Measurements from ENCODE around the gene AP3S1. TPM values are rescaled to one million over a fixed set of nuclear protein-coding genes. Genes with fewer than 3 reads are reported as not detected.

The AP3S1 gene
- 10 to 100 TPM; 27.8 to 51.0 (median 40.4) TPM for total RNA-seq
- long read RNA-seq, transcript AP3S1-201 (6 exons, 1,730 nt): major isoform, 12 of 13 reads
- long read RNA-seq, partial matches to known transcripts: 0 of 13 reads
- long read RNA-seq, other reads (novel, unspliced or antisense): 1 of 13 reads

DNA sequence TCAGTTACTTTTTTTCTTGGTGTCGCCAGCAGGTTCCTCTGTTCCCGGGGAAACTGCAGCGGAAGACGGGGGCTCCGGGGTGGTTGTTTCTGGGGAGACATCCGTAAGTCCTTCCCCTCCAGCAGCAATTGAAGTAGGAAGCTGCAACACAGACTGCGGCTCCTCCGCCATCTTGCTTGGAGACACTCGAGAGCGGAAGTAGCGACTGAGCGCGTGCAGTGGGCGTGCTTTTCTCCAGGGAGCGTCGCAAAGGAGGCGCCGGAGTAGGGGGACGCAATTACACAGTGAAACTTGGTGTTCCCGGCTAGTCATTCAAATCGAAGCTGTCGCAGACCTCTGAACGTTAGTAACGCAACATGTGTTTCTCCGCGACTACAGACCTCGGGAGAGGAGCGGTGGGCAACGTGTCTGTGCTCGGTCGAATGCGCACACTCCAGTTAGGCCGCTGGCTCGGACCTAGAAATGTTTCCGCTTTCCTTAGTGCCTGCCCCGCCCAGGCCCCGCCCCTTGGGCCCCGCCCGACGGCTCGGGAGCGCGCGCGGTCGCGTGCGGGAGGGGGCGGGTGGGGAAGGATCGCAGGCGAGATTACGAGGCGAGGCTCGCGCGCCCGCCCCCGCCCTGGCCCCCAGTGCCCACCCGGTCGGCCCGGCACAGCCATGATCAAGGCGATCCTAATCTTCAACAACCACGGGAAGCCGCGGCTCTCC, at the start of gene AP3S1, which contains the start of gene ATG12:
TSS of gene AP3S1 (plus strand) at position 554 of the 707 bp plus-strand sequence. CDS start at position 657, 103 bp downstream.
TSS of gene ATG12 (minus strand) at position 184 of the 707 bp plus-strand sequence. CDS start at position 171, 13 bp downstream.
- Histone ChIP-seq H3K4me3 (peak within 1 kb of the TSS; percentile 79 to 91 (median 90)), H3K27ac (peak within 1 kb of the TSS; percentile 91 to 94 (median 93)), H3K36me3 (peaks cover 0 to 11% (median 5%) of the 10 kb centered on the region in 4 donors), H3K9me3 (no peaks in the 10 kb centered on the region), H3K27me3 (no peaks in the 10 kb centered on the region), H3K4me1 (peaks cover 0 to 45% (median 6%) of the 10 kb centered on the region in 4 donors)
- ATAC-seq: peak; percentile 89 to 95 (median 92)
- intact Hi-C loops (cut with DNase I): no loop called here
- peak; percentile 93 to 95 (median 94) for DNase-seq
- TF ChIP-seq, protein P1, sequence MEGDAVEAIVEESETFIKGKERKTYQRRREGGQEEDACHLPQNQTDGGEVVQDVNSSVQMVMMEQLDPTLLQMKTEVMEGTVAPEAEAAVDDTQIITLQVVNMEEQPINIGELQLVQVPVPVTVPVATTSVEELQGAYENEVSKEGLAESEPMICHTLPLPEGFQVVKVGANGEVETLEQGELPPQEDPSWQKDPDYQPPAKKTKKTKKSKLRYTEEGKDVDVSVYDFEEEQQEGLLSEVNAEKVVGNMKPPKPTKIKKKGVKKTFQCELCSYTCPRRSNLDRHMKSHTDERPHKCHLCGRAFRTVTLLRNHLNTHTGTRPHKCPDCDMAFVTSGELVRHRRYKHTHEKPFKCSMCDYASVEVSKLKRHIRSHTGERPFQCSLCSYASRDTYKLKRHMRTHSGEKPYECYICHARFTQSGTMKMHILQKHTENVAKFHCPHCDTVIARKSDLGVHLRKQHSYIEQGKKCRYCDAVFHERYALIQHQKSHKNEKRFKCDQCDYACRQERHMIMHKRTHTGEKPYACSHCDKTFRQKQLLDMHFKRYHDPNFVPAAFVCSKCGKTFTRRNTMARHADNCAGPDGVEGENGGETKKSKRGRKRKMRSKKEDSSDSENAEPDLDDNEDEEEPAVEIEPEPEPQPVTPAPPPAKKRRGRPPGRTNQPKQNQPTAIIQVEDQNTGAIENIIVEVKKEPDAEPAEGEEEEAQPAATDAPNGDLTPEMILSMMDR (IDR thresholded peaks at IDR 0.05): peak in 1 of 4 donors; percentile 4
- TF ChIP-seq POLR2A (IDR thresholded peaks at IDR 0.05): peak; percentile 92
- 0% methylated on average over 23 of the region's 65 CpGs for WGBS (ENCODE audit: insufficient coverage, low coverage, low lambda C conversion rate, missing lambda C conversion rate)

DNA sequence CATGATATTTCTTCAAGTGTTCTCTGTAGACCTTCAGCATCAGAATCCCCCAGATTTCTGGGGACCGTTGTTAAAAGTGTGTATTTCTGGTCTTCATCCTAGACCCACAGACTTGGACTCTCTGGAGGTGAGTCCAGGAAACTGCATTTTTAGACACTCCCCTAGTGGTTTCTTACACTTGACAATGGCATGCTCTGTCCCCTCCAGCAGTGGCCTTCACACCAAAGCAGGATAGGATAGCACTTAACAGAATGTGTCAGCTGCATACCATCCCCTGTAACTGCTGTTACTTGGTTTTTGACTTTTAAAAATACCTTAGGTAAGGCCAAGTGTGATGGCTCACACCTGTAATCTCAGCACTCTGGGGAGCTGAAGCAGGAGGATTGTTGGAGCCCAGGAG, 46.0 kb upstream of the AP3S1 start:
- DNase-seq: no peak
- no peak for ATAC-seq
- Histone ChIP-seq H3K4me3 (no peak overlapping the region), H3K4me1 (peaks cover 0 to 43% (median 16%) of the 10 kb centered on the region in 4 donors), H3K27me3 (no peaks in the 10 kb centered on the region), H3K27ac (peak overlapping the region in 1 of 3 donors; percentile 89), H3K36me3 (no peaks in the 10 kb centered on the region), H3K9me3 (no peaks in the 10 kb centered on the region)
- WGBS (ENCODE audit: insufficient coverage, low coverage, low lambda C conversion rate, missing lambda C conversion rate): 100% methylated on average over 1 of the region's 1 CpG
- intact Hi-C loops (cut with DNase I): no loop called here
- no peak for TF ChIP-seq POLR2A (IDR thresholded peaks at IDR 0.05)
- TF ChIP-seq, protein P1 (IDR thresholded peaks at IDR 0.05): no peak

- Histone ChIP-seq H3K36me3 (no peaks in the 10 kb centered on the region), H3K4me3 (no peak overlapping the region), H3K4me1 (peaks cover 0 to 50% (median 20%) of the 10 kb centered on the region in 4 donors), H3K9me3 (no peaks in the 10 kb centered on the region), H3K27ac (peak overlapping the region; percentile 17 to 89 (median 70)), H3K27me3 (no peaks in the 10 kb centered on the region)
- ATAC-seq (peak; percentile 64 to 71 (median 67)), DNase-seq (peak in 2 of 3 donors; percentile 66 to 74)
- WGBS (ENCODE audit: insufficient coverage, low coverage, low lambda C conversion rate, missing lambda C conversion rate): 19% methylated on average over 3 of the region's 3 CpGs
- intact Hi-C loops (cut with DNase I): no loop called here
- TF ChIP-seq POLR2A (IDR thresholded peaks at IDR 0.05): no peak
- TF ChIP-seq, protein P1 (IDR thresholded peaks at IDR 0.05): no peak
Measured at GRCh38 chr5:115796656-115797055, 45.1 kb upstream of the AP3S1 start.

DNA sequence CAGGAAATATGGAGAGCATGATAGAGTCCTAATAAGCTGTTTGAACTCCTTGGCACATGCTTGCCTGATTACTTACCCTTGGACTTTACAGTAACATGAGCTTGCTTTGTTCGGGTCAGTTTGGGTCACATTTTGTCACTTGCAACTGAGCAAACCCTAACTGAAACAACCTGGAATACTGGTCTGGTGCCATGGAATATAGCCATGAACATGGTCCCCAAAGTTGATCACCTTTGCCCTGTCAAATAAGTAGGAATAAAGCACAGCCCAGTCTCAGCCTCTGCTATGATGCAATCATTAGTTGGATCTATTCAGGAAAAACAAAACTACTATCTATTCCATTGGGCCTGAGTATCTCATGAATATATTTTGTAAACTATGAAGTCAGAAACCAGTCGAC, 43.5 kb upstream of the AP3S1 start:
- DNase-seq: peak in 1 of 3 donors; percentile 86
- ATAC-seq: peak; percentile 62 to 84 (median 74)
- H3K4me1 ChIP-seq: peaks cover 0 to 66% (median 23%) of the 10 kb centered on the region in 4 donors
- TF ChIP-seq, protein P1 (IDR thresholded peaks at IDR 0.05): no peak
- no peak for TF ChIP-seq POLR2A (IDR thresholded peaks at IDR 0.05)
- peak overlapping the region; percentile 32 to 89 (median 70) for H3K27ac ChIP-seq
- H3K27me3 ChIP-seq: no peaks in the 10 kb centered on the region
- no peaks in the 10 kb centered on the region for H3K36me3 ChIP-seq
- no peaks in the 10 kb centered on the region for H3K9me3 ChIP-seq
- intact Hi-C loops (cut with DNase I): no loop called here
- WGBS (ENCODE audit: insufficient coverage, low coverage, low lambda C conversion rate, missing lambda C conversion rate): 16% methylated on average over 2 of the region's 2 CpGs
- no peak overlapping the region for H3K4me3 ChIP-seq

Measured in right lobe of liver (tissue), 6 donors.